NCI-H2107 treated with DMSO at 0.1 percent for 48 hours (cell line): ENCODE measurements around the gene PRKCE.

Experiments used
- DNase-seq: peaks from one replicate; lab custom pipeline; 2025; ENCODE audit not compliant: unreplicated experiment; lab: John Stamatoyannopoulos, UW

Gene PRKCE

GRCh38 chr2:45925026-45925425 lies 273.6 kb downstream of the PRKCE start:
- DNase-seq, result no peak

- DNase-seq, result no peak
These were observed 274.3 kb downstream of the PRKCE start for GRCh38 chr2:45925636-45926366.

GRCh38 chr2:45928946-45929345 lies 277.5 kb downstream of the PRKCE start:
- no peak for DNase-seq

GRCh38 chr2:45929674-45930395 lies 278.4 kb downstream of the PRKCE start:
- DNase-seq, result no peak

- DNase-seq, result peak; percentile 37
These were observed 278.9 kb downstream of the PRKCE start for GRCh38 chr2:45930396-45930792.

GRCh38 chr2:45932278-45932975 lies 281.0 kb downstream of the PRKCE start:
- DNase-seq, result no peak

GRCh38 chr2:45935791-45936622 lies 284.5 kb downstream of the PRKCE start:
- peak; percentile 93 for DNase-seq

- no peak for DNase-seq
These were observed 285.1 kb downstream of the PRKCE start for GRCh38 chr2:45936623-45936979.

GRCh38 chr2:45937990-45938389 lies 286.5 kb downstream of the PRKCE start:
- no peak for DNase-seq

- peak; percentile 38 for DNase-seq
These were observed 287.4 kb downstream of the PRKCE start for GRCh38 chr2:45938649-45939511.

- no peak for DNase-seq
These were observed 290.2 kb downstream of the PRKCE start for GRCh38 chr2:45941531-45942236.

GRCh38 chr2:45942237-45942738 lies 290.8 kb downstream of the PRKCE start:
- DNase-seq, result no peak

GRCh38 chr2:45943219-45944044 lies 292.0 kb downstream of the PRKCE start:
- DNase-seq, result no peak

- no peak for DNase-seq
These were observed 292.6 kb downstream of the PRKCE start for GRCh38 chr2:45944074-45944473.

- DNase-seq, result no peak
These were observed 293.8 kb downstream of the PRKCE start for GRCh38 chr2:45945302-45945717.

GRCh38 chr2:45946023-45946422 lies 294.5 kb downstream of the PRKCE start:
- no peak for DNase-seq

GRCh38 chr2:45950606-45951005 lies 299.1 kb downstream of the PRKCE start:
- DNase-seq, result no peak

GRCh38 chr2:45951025-45951727 lies 299.7 kb downstream of the PRKCE start:
- DNase-seq, result no peak
